Left hindlimb (tissue), 1 donor: ENCODE data around the gene CECR2.

Experiments used
- DNase-seq: peaks from one replicate; pipeline ENCODE4 v3.0.0-alpha.2; 2018

The CECR2 gene

DNA sequence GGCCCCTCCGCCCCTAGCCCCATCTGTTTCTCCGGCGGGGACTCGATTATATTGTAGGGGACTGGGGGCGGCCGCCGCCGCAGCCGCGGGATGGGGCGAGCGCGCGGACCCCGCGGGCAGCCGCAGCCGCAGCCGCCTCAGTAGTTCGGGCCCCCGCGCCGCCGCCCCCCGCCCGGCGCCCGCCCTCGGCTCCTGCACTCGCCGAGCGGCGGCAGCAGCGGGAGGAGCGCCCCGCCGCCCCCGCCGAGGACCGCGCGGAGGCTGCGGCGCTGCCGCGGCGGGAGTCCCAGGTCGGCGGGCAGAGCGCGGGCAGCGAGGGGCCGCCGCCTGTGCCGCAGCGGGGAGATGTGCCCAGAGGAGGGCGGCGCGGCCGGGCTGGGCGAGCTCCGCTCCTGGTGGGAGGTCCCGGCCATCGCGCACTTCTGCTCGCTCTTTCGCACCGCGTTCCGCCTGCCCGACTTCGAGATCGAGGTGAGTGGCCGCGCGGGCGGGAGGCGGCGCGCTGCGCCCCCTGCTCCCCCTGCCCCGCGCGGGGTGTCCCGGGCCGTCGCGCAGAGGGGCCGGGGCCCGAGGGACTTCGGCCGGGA, at the start of gene CECR2:
TSS of gene CECR2 (plus strand) at position 22 of the 587 bp plus-strand sequence. CDS start at position 346, 324 bp downstream.
- peak; percentile 52 for DNase-seq

- DNase-seq, result no peak
Observed at GRCh38 chr22:17319546-17319945, 49.7 kb upstream of the CECR2 start.

DNA sequence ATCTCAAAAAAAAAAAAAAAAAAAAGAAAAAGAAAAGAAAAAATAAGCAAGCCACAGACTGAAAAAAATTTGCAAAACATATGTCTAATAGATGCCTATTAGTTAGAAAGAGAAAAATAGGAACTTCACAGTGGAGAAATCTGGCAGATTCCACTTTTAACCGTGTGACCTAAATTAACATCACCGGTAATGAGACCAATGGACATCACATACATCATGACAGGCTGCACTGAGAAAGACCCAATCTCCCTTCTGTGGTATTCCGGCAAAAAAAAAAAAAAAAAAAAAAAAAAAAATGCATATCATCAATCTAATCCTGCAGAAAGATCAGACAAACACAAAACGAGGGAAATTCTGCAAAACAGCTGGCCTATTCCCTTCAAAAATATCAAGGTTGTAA, 46.7 kb upstream of the CECR2 start:
- no peak for DNase-seq

DNA sequence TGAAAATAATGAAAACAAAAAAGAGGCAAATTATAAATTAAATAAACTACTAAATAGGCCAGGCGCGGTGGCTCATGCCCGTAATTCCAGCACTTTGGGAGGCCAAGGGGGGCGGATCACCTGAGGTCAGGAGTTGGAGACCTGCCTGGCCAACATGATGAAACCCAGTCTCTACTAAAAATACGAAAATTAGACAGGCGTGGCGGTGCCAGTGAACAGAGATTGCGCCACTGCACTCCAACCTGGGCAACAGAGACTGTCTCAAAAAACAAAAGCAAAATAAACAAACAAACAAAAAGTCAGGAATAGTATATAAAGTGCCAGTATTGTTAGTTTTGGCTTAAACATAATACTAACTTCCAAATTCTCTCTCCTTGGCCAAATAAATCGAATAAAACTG, 37.6 kb upstream of the CECR2 start:
- DNase-seq, result no peak

GRCh38 chr22:17332109-17332800, 37.0 kb upstream of the CECR2 start:
- no peak for DNase-seq

- DNase-seq, result no peak
Observed at GRCh38 chr22:17334059-17334458, 35.2 kb upstream of the CECR2 start.

DNA sequence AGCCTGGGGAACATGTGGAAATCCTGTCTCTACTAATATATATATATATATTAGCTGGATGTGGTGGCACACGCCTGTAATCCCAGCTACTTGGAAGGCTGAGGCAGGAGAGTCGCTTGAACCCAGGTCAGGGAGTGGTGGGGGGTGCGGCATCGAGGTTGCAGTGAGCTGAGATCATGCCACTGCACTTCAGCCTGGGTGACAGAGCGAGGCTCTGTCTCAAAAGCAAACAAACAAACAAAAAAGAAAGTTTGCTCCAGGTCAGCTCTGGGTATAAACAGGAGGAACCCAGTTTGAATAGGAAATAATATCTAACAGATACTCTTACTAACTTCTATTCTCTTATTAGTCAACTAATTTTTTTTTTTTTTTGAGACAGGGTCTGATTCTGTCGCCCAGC, 34.3 kb upstream of the CECR2 start:
- DNase-seq, result no peak

DNA sequence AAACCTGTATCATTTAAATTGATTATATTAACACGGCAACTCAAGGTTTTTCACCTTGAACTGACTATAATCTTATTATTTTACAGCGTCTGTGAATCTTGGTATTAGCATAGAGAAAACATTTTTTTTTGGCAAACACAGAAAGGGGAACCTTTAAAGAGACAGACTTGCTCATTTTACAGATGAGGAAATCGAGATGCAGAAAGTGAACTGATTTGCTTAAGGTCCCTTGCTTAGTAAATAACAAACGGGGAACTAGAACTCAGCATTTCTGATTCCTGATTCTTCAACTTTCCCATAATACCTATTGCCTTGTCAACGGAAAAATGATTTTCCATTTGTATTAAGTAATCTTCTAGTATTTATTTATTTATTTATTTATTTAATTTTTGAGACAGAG, 33.2 kb upstream of the CECR2 start:
- DNase-seq, result no peak

- DNase-seq, result no peak
Observed at GRCh38 chr22:17337639-17338038, 31.6 kb upstream of the CECR2 start.

- no peak for DNase-seq
Observed at GRCh38 chr22:17339095-17339693, 30.1 kb upstream of the CECR2 start.

- no peak for DNase-seq
Observed at GRCh38 chr22:17342361-17342760, 26.9 kb upstream of the CECR2 start.

- DNase-seq, result no peak
Observed at GRCh38 chr22:17343766-17344165, 25.5 kb upstream of the CECR2 start.

DNA sequence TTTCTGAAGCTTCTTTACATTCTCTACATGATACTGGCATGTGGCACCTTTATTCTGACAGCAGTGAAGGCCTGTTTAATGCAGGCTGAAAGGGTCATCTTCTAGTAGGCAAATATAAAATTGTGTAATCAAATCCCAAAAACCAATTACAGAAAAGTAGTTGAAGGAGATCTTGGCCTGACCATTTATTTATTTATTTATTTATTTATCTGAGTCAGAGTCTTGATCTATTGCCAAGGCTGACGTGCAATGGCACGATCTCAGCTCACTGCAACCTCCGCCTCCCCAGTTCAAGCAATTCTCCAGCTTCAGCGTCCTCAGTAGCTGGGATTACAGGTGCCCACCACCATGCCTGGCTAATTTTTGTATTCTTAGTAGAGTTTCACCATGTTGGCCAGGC, 22.7 kb upstream of the CECR2 start:
- DNase-seq, result no peak

DNA sequence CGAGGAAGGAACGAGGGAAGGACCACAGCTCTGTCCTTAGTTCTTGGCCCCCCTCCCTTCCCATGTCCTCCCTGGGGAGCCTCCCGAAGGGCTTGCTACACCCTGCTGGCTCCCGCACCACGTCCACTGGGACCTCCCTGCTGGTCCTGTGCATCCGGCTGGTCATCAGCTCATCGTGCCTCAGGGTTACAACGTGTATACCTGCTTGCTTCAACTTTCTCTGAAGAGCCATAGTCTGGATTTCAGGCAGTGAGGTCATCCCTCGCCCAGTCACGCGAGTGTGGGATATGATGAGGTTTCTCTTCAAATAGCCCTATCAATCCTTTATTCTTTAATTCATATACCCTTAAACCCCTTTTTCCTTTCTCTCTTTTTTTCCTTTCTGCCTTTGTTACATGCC, 21.5 kb upstream of the CECR2 start:
- DNase-seq, result no peak

DNA sequence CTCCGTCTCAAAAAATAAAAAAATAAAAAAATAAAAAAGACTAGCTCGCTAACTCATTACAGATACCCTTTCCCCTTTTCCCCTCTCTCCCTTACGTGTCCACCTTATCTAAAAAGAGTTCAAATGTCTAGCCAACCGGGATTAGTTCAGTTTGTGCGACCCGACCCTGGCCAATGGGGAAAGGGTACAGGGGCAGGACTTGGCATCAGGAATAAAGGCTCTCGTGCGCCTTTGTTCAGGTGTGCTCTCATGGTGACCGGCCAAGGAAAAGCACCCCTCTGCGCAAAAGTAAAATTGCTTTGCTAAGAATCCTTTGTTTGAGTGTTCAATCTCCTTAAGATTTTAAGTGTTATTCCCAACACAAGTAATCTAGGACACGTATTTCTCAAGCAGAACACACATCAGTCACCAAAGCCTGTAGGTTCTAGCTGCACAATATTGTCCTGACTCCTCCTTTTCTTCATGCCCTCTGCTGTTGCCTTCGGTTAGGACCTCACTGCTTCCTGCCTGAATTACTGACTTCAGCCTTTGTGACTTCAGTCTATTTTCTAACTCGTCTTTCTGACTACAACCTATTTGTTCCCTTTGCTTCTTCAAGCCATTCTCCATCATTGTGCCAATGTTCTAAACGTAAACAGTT, 20.7 kb upstream of the CECR2 start:
- no peak for DNase-seq

GRCh38 chr22:17349172-17349571, 20.1 kb upstream of the CECR2 start:
- DNase-seq, result no peak

DNA sequence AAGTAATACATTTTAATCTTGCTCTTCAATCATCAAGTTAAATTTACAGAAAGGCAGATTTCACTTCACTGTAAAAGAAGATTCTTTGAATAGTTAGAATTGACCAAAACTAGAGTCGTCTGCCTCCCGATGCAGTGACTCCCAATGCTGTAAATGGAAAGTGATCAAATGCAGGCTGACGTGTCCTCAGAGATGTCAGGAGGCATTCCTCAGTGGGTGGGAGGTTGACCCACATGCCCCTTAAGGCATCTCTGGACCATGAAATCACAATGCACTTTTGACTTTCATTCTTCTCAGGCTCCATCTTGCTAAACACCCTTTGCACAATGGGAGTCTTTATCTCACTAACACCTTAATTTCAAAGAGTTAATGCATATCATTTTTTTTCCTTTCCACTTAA, 19.0 kb upstream of the CECR2 start:
- DNase-seq, result no peak

DNA sequence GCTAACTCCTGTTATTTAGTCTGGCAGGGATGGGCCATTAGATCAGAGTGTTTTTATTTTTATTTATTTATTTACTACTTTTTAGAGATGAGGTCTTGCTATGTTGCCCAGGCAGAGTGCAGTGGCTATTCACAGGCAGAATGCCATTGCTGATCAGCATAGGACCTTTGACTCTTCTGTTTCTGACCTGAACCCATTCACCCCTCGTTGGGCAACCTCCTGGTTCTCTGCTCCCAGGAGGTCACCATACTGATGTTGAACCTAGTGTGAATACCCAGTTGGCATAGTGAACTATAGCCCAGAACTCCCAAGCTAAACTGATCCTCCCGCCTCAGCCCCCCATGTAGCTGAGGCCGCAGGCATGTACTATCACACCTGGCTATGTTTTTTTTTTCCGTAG, 16.5 kb upstream of the CECR2 start:
- DNase-seq, result no peak

DNA sequence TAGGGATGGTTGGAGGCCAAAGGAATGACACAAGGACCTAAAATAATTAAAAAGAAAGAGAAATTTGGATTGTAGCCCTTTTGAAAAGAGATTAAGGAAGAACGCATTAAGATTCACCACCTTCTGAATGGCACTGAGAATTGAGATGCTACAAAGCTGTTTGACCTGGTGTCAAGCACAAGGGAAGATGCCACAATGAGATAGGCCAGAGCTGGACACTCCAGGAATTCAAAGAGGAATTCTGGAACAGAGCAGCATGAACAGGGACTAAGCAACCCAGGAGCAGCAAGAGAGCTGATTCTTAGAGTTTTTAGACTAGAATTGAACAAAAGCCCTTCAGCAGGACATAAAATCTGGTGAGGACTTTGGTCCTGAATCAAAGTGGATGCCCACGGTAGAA, 11.6 kb upstream of the CECR2 start:
- no peak for DNase-seq

- DNase-seq, result no peak
Observed at GRCh38 chr22:17358415-17358814, 10.8 kb upstream of the CECR2 start.

DNA sequence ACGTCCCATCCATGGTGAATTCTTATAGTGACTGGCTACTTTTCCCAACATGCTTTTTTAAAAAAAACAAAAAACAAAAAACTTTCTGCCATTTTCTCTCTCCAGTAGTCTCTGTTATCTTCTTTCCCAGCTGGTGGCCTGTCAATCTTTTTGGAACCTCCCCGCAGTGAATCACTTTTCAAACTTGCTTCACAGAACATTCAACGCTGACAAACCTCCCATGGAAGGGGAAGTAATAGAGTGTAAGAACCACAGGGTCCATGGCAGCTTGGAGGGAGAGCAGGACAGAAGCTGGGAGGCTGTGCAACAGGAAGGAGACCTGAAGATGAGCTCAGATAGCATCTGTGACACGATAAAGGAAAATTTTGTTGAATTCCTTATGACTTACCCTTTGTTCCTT, 9.8 kb upstream of the CECR2 start:
- DNase-seq, result no peak

- no peak for DNase-seq
Observed at GRCh38 chr22:17366329-17366728, 2.9 kb upstream of the CECR2 start.

GRCh38 chr22:17366830-17367229, 2.4 kb upstream of the CECR2 start:
- DNase-seq, result peak; percentile 49

DNA sequence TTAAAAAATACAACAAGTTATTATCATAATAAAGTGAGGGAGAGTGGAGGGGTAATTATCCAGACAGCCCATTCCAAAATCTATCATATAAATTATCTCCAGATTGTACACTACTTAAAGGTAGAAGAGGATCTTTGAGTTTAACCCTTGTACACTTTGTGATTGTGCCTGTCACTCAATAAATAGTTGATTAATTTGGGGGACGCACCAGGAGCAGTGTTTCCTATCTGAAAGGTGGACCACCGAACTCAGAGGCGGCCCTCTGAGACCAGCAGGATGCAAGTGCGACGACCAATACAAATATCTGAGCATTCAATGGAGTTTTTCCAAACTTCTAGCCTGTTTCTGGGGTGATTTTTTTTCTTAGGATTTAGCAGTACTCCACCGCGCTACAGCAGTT, 1.1 kb upstream of the CECR2 start:
- no peak for DNase-seq
